ENCODE results near the gene CHRDL2. TPM values are rescaled to one million over a fixed set of nuclear protein-coding genes. Genes with fewer than 3 reads are reported as not detected.

The CHRDL2 gene
- total RNA-seq, 1 experiment from 2014 or later: 0.39 TPM

GRCh38 chr11:74734559-74734925 lies 3.3 kb upstream of the CHRDL2 start:
- Histone ChIP-seq H3K9ac (ENCODE audit: extremely low read depth, insufficient read length, low read length) (no peak overlapping the region), H2BK12ac (ENCODE audit: insufficient read length, low read depth, low read length) (no peak overlapping the region), H2BK20ac (ENCODE audit: low read depth, low read length, poor library complexity, severe bottlenecking) (no peak overlapping the region), H3K18ac (ENCODE audit: insufficient read length, low read depth, low read length) (no peak overlapping the region), H2AFZ (ENCODE audit: low read length) (no peak overlapping the region), H4K20me1 (ENCODE audit: control insufficient read depth, insufficient read depth, insufficient read length) (no peaks in the 10 kb centered on the region), H3K23ac (ENCODE audit: insufficient read length, low read depth, low read length) (no peak overlapping the region), H3K79me1 (ENCODE audit: insufficient read depth, low read depth, low read length, poor library complexity, severe bottlenecking) (no peaks in the 10 kb centered on the region), H2BK120ac (ENCODE audit: low read depth, low read length, poor library complexity, severe bottlenecking) (no peak overlapping the region), H3K27ac (ENCODE audit: insufficient read length, low read depth, low read length) (no peak overlapping the region), H3K9me3 (ENCODE audit: control insufficient read depth, low read depth, low read length) (no peaks in the 10 kb centered on the region), H3K56ac (ENCODE audit: insufficient read length, low read depth, low read length) (no peak overlapping the region), H4K5ac (ENCODE audit: insufficient read length, low read depth, low read length) (no peak overlapping the region), H2BK5ac (ENCODE audit: insufficient read length, low read length) (no peak overlapping the region), H3K27me3 (ENCODE audit: insufficient read depth, low read length) (peaks cover 29% of the 10 kb centered on the region; the same call in 1 of the 2 replicates), H3K23me2 (ENCODE audit: insufficient read length, low read depth, low read length, poor library complexity, severe bottlenecking) (peaks cover 6% of the 10 kb centered on the region), H3K14ac (ENCODE audit: insufficient read depth, low read length) (no peak overlapping the region), H4K8ac (replicated peaks; ENCODE audit: insufficient read length, low read depth, low read length) (no peak overlapping the region), H3K4me1 (ENCODE audit: insufficient read depth, low read length) (no peaks in the 10 kb centered on the region), H2BK15ac (ENCODE audit: low read depth, low read length) (no peak overlapping the region), H2AK5ac (ENCODE audit: insufficient read length, low read length) (no peak overlapping the region), H3K79me2 (ENCODE audit: insufficient read depth, low read length) (no peaks in the 10 kb centered on the region), H4K91ac (ENCODE audit: insufficient read length, low read depth, low read length) (no peak overlapping the region), H3T11ph (ENCODE audit: low read length) (no peak overlapping the region), H3K4me2 (ENCODE audit: insufficient read depth, insufficient read length, low read length) (no peak overlapping the region), H3K4ac (ENCODE audit: low read depth, low read length) (no peak overlapping the region)
- Mint-ChIP-seq H3K27me3 (ENCODE audit: low read depth) (peaks cover 48% of the 10 kb centered on the region), H3K27ac (no peak overlapping the region), H3K9me3 (peaks cover 0 to 2% of the 10 kb centered on the region in 2 experiments; a peak in 3 of 5 replicates), H3K36me3 (ENCODE audit: insufficient read depth in 1 of 3, low read depth in 3 of 3) (no peaks in the 10 kb centered on the region; a peak in 1 of 7 replicates), H3K4me3 (no peak overlapping the region), H3K4me1 (peaks cover 11 to 16% of the 10 kb centered on the region in 2 experiments)
- WGBS (ENCODE audit: extremely low coverage, insufficient read length, low lambda C conversion rate): no CpG with 5 or more reads among the region's 1 CpG
- no peak for DNase-seq
- TF ChIP-seq, protein P1, sequence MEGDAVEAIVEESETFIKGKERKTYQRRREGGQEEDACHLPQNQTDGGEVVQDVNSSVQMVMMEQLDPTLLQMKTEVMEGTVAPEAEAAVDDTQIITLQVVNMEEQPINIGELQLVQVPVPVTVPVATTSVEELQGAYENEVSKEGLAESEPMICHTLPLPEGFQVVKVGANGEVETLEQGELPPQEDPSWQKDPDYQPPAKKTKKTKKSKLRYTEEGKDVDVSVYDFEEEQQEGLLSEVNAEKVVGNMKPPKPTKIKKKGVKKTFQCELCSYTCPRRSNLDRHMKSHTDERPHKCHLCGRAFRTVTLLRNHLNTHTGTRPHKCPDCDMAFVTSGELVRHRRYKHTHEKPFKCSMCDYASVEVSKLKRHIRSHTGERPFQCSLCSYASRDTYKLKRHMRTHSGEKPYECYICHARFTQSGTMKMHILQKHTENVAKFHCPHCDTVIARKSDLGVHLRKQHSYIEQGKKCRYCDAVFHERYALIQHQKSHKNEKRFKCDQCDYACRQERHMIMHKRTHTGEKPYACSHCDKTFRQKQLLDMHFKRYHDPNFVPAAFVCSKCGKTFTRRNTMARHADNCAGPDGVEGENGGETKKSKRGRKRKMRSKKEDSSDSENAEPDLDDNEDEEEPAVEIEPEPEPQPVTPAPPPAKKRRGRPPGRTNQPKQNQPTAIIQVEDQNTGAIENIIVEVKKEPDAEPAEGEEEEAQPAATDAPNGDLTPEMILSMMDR (conservative IDR thresholded peaks at IDR 0.05): no peak
